Measurements from ENCODE around the gene NLGN4X.

Gene NLGN4X

DNA sequence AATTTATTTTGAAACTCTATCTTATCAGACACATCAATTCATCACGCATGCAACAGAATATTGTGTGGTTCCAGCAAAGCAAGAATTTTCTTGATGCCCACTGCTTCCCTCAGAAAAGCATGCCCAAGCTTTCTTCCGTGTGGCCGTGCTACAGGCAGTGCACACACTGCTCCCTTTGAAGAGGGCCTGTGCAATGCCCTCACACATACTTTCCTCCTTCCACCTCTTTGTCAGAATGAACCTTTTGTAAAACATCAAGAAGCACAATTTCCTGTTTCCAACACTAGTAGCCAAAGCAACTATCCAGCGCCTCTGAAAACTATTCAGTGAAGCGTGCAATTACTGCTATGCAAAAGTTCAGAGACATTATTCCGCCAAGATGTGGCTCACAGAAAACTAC is 201.7 kb downstream of the NLGN4X start:
- no peak for DNase-seq (ENCODE audit: low read depth in 1 of 2, low spot score in 1 of 2)
- Histone ChIP-seq H3K4me3 (replicated peaks; ENCODE audit: insufficient read depth, low read length) (no peak overlapping the region), H3K27ac (replicated peaks) (no peak overlapping the region), H3K27me3 (ENCODE audit: insufficient read depth, poor library complexity, severe bottlenecking) (no peaks in the 10 kb centered on the region)
- TF ChIP-seq GABPA (IDR thresholded peaks at IDR 0.05; ENCODE audit: low read depth) = no peak

GRCh38 chrX:6026429-6026828 is 202.2 kb downstream of the NLGN4X start:
- no peak overlapping the region for H3K27ac ChIP-seq (replicated peaks)
- H3K27me3 ChIP-seq (ENCODE audit: insufficient read depth, poor library complexity, severe bottlenecking) = no peaks in the 10 kb centered on the region
- H3K4me3 ChIP-seq (replicated peaks; ENCODE audit: insufficient read depth, low read length) = no peak overlapping the region
- TF ChIP-seq REST (IDR thresholded peaks at IDR 0.05; ENCODE audit: insufficient replicate concordance, low read depth) = no peak
- no peak for TF ChIP-seq GABPA (IDR thresholded peaks at IDR 0.05; ENCODE audit: low read depth)
- DNase-seq (ENCODE audit: low read depth in 1 of 2, low spot score in 1 of 2) = no peak

DNA sequence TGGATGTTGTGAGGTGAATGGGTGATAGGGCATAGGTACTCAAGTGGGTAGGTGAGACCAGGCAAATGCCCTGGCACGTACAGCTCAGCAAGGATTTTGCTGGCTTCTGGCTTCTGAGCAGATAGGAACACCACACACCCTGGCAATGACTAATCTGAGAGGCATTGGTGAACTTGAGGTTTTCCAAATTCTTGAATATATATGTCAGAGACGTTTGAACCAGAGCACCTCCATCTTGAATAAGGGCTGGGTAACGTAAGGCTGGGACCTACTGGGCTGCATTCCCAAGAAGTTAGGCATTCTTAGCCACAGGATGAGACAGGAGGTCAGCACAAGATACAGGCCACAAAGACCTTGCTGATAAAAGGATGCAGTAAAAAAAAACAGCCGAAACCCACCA is 204.5 kb downstream of the NLGN4X start:
- TF ChIP-seq CTCF (IDR thresholded peaks at IDR 0.05; ENCODE audit: insufficient read depth, low read length) = no peak
- no peak for TF ChIP-seq REST (IDR thresholded peaks at IDR 0.05; ENCODE audit: insufficient replicate concordance, low read depth)
- no peak for TF ChIP-seq POLR2AphosphoS5 (IDR thresholded peaks at IDR 0.05; ENCODE audit: low read depth)
- no peak for TF ChIP-seq SPI1 (IDR thresholded peaks at IDR 0.05; ENCODE audit: borderline replicate concordance, low read depth)
- no peak for TF ChIP-seq GABPA (IDR thresholded peaks at IDR 0.05; ENCODE audit: low read depth)
- H3K4me3 ChIP-seq (replicated peaks; ENCODE audit: insufficient read depth, low read length) = no peak overlapping the region
- no peak for DNase-seq (ENCODE audit: low read depth in 1 of 2, low spot score in 1 of 2)
- H3K27me3 ChIP-seq (ENCODE audit: insufficient read depth, poor library complexity, severe bottlenecking) = no peaks in the 10 kb centered on the region
- H3K27ac ChIP-seq (replicated peaks) = no peak overlapping the region

- no peaks in the 10 kb centered on the region for H3K27me3 ChIP-seq (ENCODE audit: insufficient read depth, poor library complexity, severe bottlenecking)
- TF ChIP-seq CTCF (IDR thresholded peaks at IDR 0.05; ENCODE audit: insufficient read depth, low read length) (peak; percentile 55), GABPA (IDR thresholded peaks at IDR 0.05; ENCODE audit: low read depth) (no peak)
- H3K4me3 ChIP-seq (replicated peaks; ENCODE audit: insufficient read depth, low read length) = no peak overlapping the region
- H3K27ac ChIP-seq (replicated peaks) = no peak overlapping the region
- DNase-seq (ENCODE audit: low read depth in 1 of 2, low spot score in 1 of 2) = peak in 1 of 2 experiments; percentile 16
These were observed 207.2 kb downstream of the NLGN4X start for GRCh38 chrX:6021316-6022091.

DNA sequence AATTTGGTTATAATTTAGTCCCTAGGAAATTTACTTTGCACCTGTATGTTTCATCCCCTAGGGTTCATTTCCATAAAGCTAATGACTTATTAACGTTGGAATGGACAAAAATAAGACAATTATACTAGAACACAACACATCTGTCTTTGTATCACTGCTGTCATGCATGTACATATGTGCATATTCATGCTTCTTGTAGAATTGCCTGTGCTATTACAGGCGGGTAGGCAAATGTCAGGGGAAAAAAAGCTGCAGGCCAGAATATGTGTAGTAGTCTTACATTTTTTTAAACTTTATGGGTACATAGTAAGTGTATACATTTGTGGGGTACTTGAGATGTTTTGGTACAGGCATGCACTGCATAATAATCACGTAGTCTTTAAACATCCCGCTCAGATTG is 209.6 kb downstream of the NLGN4X start:
- H3K27ac ChIP-seq (replicated peaks) = no peak overlapping the region
- H3K4me3 ChIP-seq (replicated peaks; ENCODE audit: insufficient read depth, low read length) = no peak overlapping the region
- DNase-seq (ENCODE audit: low read depth in 1 of 2, low spot score in 1 of 2) = no peak
- H3K27me3 ChIP-seq (ENCODE audit: insufficient read depth, poor library complexity, severe bottlenecking) = no peaks in the 10 kb centered on the region
- TF ChIP-seq CTCF (IDR thresholded peaks at IDR 0.05; ENCODE audit: insufficient read depth, low read length) = no peak
- TF ChIP-seq POLR2AphosphoS5 (IDR thresholded peaks at IDR 0.05; ENCODE audit: low read depth) = no peak
- no peak for TF ChIP-seq GABPA (IDR thresholded peaks at IDR 0.05; ENCODE audit: low read depth)
- no peak for TF ChIP-seq SPI1 (IDR thresholded peaks at IDR 0.05; ENCODE audit: borderline replicate concordance, low read depth)
- TF ChIP-seq REST (IDR thresholded peaks at IDR 0.05; ENCODE audit: insufficient replicate concordance, low read depth) = no peak
